UCSD-AML1 (cell line): ENCODE measurements around the gene KLK14.

ENCODE experiments used
- DNase-seq: peaks from one replicate; lab custom pipeline; 2025; ENCODE audit not compliant: unreplicated experiment; lab: John Stamatoyannopoulos, UW

Gene KLK14, protein sequence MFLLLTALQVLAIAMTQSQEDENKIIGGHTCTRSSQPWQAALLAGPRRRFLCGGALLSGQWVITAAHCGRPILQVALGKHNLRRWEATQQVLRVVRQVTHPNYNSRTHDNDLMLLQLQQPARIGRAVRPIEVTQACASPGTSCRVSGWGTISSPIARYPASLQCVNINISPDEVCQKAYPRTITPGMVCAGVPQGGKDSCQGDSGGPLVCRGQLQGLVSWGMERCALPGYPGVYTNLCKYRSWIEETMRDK

GRCh38 chr19:51082611-51083010 lies at the start of gene KLK14:
Gene KLK14, minus strand, starts transcription at chr19:51082887. Its CDS starts 273 bp downstream, at chr19:51082614.
- no peak for DNase-seq

- peak; percentile 77 for DNase-seq
Observed at GRCh38 chr19:51131780-51132680, 49.3 kb upstream of the KLK14 start.

DNA sequence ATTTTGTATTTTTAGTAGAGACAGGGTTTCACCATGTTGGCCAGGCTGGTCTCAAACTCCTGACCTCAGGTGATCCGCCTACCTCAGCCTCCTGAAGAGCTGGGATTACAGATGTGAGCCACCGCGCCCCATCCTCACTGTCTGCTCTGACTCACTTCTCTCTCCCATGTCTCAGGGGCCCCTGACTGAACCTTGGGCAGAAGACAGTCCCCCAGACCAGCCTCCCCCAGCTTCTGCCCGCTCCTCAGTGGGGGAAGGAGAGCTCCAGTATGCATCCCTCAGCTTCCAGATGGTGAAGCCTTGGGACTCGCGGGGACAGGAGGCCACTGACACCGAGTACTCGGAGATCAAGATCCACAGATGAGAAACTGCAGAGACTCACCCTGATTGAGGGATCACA lies 47.0 kb upstream of the KLK14 start:
- no peak for DNase-seq

DNA sequence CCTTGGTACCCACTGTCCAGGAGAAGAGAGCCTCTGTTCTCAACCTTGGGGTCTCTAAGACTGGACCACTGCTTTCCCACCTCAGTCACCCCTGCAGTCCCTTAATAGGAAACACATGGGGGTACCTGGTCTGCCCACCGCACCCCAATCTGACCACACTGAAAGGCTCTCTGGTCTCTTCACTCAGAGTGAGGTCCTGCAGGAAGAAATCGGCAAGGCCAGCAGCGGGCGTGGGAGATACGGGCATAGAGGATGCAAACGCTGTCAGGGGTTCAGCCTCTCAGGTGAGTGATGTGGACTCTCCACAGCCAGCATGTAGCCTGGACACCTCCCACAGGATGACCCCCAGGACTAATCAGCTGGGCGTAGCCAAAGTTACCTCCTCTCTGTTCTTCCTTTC lies 45.5 kb upstream of the KLK14 start:
- no peak for DNase-seq

GRCh38 chr19:51127755-51128154 lies 45.1 kb upstream of the KLK14 start:
- DNase-seq: peak; percentile 81

DNA sequence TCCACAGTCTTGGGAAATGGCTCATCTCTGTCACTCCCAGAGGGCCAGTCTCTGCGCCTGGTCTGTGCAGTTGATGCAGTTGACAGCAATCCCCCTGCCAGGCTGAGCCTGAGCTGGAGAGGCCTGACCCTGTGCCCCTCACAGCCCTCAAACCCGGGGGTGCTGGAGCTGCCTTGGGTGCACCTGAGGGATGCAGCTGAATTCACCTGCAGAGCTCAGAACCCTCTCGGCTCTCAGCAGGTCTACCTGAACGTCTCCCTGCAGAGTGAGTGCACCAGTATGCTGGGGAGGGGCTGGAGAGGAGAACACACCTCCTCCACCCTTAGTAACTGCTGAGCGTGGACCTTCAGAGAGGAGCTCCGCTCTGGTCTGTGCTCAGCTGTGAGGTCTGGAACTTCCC lies 44.3 kb upstream of the KLK14 start:
- DNase-seq: no peak

DNA sequence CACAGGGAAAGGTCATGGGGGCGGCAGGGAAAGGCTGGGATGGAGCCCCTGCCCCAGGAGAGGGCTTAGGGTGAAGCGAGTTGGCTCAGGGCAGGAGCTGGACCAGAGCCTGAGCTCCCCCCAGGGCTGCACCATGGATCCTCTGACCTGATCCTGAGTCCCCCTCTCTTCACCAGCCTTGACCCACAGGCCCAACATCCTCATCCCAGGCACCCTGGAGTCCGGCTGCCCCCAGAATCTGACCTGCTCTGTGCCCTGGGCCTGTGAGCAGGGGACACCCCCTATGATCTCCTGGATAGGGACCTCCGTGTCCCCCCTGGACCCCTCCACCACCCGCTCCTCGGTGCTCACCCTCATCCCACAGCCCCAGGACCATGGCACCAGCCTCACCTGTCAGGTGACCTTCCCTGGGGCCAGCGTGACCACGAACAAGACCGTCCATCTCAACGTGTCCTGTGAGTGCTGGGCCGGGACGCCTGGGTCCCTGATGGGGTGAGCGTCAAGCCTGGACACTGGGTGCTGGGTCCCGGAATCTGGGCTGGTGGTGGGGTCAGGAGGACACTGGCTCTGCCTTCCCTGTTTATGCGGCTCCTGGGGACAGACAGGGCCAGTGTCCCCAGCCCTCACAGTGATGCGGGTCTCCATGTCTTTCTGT lies 42.9 kb upstream of the KLK14 start:
- no peak for DNase-seq

- DNase-seq: peak; percentile 50
Observed at GRCh38 chr19:51124729-51125128, 42.0 kb upstream of the KLK14 start, which contains the start of gene SIGLEC9. Gene SIGLEC9, plus strand, starts transcription at chr19:51124906. Its CDS starts 69 bp downstream, at chr19:51124975.

DNA sequence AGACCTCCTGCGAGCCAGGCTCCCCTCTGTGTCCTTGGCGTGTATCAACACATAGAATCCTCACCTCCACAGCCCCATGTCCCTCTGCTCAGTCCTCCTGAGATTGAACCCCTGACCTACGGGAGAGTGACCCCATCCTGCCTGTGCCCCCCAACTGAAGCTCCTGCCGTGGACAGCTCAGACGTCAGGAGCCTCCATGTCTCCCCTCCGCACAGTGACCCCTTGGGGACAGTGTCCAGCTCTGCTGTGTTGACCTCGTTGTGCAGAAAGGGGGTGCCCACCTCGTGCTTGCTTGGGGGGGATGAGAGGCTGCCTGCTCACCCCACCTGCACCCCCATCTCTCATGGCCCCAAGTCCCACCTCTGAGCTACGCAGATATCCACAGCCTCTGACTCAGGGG lies 41.5 kb upstream of the KLK14 start:
- no peak for DNase-seq

DNA sequence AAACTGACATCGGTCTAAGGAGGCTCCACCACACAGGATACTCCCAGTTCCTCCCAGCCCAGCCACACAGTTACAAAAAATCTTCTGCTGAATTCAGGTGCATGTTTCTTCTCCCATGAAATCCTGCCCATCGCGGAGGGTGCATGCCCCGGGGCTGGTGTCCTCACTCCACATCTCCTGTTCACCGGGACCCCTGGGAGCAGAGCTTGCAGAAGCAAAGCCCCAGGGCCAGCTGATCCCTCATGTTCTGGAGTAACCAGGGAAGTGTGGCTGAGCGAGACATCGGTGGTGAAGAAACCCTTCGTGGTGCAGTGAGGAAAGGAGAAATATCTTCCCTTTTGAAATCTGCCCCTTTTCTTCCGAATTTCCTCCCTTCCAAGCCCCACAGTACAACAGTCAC lies 41.1 kb upstream of the KLK14 start:
- no peak for DNase-seq

DNA sequence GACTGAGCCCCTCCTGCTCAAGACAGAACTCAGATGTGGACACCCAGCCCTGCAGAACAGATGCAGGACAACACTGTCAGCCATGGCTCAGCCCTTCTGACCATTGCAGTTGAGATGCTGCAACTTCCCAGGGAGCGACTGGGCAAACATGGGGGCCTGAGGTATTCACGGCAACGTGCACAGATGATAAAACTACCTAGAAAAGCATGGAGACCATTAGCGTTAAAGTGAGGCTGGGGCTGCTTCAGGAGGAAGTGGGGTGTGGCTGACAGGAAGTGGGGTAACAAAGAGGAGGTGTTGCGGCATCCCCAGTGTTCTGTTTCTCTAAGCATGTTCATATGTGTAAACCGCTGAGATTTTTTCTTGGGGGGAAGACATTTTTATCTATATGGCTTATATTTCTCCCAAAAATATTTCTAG lies 40.7 kb upstream of the KLK14 start:
- no peak for DNase-seq

DNA sequence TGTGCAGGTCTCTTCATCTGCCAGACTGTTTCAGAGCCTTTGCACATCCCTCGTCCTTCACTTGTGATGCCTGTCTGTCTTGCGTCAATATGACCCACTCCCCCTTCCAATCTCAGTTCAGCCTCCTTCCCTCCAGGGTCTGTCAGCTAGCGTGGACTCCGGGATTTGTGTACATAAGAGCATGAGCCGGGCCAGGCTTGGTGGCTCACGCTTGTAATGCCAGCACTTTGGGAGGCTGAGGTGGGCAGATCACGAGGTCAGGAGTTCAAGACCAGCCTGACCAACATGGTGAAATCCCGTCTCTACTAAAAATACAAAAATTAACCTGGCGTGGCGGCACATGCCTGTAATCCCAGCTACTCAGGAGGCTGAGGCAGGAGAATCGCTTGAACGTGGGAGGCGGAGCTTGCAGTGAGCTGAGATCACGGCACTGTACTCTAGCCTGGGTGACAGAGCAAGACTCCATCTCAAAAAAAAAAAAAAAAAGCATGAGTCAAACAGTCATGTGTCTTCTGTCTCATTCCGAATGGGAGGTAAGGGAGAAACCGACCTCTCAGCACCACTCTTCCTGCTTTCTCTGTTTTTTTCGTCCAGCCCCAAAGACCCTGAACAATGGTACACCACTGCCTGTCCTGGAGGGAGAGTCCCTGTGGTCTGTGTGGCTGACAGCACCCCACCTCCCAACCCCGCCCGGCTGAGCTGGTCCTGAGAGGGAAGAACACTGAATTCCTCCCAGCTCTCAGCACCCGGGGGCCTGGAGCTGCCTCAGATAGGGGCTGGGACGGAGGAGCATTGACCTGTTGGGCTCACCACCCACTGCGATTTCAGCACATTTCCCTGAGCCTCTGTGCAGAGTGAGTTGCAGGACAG lies 39.7 kb upstream of the KLK14 start:
- DNase-seq: peak; percentile 41

DNA sequence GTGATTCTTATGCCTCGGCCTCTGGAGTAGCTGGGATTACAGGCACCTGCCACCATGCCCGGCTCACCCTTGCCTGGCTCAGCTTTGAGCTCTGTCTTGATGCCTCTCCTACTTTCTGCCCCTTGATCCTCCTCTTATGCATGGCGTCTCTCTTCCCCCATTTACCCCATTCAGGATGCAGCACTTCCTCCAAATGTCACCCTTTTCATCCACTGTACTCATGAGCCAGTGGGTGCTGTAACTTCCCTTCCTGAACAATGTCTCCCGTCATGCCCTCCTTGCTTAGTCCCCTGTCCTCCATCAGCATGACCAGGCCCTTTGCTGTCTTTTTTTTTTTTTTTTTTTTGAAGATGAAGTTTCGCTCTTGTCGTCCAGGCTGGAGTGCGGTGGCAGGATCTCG lies 38.6 kb upstream of the KLK14 start:
- DNase-seq: no peak

- DNase-seq: no peak
Observed at GRCh38 chr19:51120160-51120559, 37.5 kb upstream of the KLK14 start.

DNA sequence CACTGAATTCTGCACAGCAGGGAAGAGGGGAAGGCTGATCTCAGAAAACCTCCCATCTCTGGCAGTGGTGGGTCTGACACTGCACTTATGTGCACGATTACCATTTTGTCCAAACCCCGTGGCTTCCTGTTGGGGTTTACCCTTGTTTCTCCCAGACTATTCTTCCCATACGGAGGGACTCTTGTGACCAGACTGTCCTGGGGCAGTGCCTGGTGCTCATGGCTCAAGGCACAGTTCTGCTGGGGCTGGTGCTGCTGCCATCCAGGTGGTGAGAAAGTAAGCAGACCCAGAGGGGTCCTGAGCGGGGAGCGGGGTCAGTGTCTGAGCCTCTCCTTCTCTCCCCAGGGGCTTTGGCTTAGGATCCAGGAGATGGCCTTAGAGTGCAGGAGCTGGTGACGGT lies 36.9 kb upstream of the KLK14 start:
- no peak for DNase-seq

GRCh38 chr19:51119101-51119500 lies 36.4 kb upstream of the KLK14 start:
- no peak for DNase-seq

DNA sequence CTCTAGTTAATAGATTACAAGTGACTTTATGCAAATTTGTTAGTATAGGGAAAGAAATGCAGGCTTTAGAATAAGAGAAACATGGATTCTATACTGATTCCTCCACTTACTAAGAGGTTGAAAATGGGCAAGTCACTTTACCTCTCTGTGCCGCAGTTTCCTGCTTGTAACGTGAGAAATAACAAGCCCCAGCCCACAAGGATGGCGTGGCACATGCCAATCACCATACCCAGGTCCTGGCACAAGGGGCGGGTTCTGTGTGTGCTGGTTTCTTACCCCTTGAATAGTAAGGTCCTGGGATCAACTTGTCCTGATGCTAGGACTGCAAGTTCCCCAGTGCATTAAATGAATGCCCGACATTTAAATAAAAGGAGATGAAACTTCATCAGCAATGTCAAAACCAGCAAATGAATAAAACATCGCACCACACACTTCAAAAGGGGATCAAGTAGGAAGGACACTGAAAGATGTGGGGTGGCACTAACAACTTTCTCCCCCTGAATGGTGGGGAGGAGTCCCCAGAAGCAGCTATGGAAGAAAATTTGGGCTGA lies 34.1 kb upstream of the KLK14 start:
- DNase-seq: no peak

- no peak for DNase-seq
Observed at GRCh38 chr19:51114087-51114729, 31.5 kb upstream of the KLK14 start.

GRCh38 chr19:51111606-51112005 lies 28.9 kb upstream of the KLK14 start:
- DNase-seq: peak; percentile 38

DNA sequence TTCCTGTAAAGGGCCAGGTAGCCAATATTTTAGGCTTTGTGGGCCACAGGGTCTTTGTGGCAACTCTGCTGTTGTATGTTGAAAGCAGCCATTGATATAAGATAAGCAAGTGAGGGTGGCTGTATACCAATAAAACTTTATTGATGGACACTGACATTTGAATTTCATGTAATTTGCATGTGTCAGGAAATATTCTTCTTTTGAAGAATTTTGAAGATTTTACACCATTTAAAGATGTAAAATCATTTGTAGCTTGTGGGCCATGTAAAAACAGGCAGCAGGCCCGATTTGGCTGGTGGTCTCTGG lies 27.9 kb upstream of the KLK14 start:
- DNase-seq: no peak
